Measurements from ENCODE around the gene CNTN6.

The CNTN6 gene

DNA sequence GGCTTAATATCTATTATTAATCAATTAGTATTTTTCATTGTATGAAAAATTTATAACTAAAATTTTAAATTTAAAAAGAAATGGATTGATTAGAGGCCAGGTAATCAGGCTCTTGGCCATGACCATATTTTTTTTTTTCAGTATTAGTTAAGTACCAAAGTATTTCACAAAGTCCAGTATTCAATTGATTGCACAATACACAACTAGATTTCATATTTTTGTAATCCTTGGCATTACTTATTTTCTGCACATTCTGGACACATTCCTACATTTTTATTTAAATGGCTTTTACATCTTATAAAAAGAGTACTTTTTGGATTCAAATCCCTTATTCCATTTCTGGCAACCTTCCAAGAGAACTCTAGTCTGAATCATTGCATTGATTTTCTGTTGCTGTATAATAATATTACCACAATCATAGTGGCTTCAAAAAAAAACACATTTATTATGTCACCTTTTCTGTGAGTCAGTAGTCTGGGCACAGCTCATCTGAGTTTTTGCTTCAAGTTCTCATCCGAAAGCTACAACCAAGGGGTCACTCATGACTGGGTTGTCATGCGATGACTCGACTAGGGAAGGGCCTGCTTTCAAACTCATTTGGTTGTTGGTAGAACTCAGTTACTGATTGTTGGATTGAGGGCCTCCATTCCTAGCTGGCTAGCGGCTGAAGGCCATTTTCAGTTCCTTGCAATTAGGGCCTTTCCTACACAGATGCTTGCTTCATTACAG lies 90.7 kb downstream of the CNTN6 start (continued):
- TF ChIP-seq, protein P1, sequence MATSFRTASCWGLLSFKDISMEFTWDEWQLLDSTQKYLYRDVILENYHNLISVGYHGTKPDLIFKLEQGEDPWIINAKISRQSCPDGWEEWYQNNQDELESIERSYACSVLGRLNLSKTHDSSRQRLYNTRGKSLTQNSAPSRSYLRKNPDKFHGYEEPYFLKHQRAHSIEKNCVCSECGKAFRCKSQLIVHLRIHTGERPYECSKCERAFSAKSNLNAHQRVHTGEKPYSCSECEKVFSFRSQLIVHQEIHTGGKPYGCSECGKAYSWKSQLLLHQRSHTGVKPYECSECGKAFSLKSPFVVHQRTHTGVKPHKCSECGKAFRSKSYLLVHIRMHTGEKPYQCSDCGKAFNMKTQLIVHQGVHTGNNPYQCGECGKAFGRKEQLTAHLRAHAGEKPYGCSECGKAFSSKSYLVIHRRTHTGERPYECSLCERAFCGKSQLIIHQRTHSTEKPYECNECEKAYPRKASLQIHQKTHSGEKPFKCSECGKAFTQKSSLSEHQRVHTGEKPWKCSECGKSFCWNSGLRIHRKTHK (tag by site-specific recombination; IDR thresholded peaks at IDR 0.05): no peak

GRCh38 chr3:1190569-1190968 lies 97.7 kb downstream of the CNTN6 start:
- no peak overlapping the region for H3K4me3 ChIP-seq (ENCODE audit: low read depth, low read length)
- H3K27ac ChIP-seq (ENCODE audit: extremely low read depth, low read depth, low read length): no peak overlapping the region
- H3K9me3 ChIP-seq (ENCODE audit: control insufficient read depth, insufficient read depth, low read depth, low read length): no peaks in the 10 kb centered on the region
- no peaks in the 10 kb centered on the region for H3K36me3 ChIP-seq (ENCODE audit: control insufficient read depth in 2 of 2, insufficient read depth in 1 of 2, low read length in 2 of 2)
- CTCF ChIA-PET: no interaction called here
- H3K4me1 ChIP-seq (ENCODE audit: control insufficient read depth, insufficient read depth, low read length): no peaks in the 10 kb centered on the region
- POLR2A ChIA-PET: no interaction called here
- TF ChIP-seq SP2 (tag by site-specific recombination; IDR thresholded peaks at IDR 0.05) (no peak), ZNF16 (tag by site-specific recombination; IDR thresholded peaks at IDR 0.05; ENCODE audit: low read depth) (no peak), ZNF555 (tag by site-specific recombination; conservative IDR thresholded peaks at IDR 0.05) (no peak), ZNF600 (tag by site-specific recombination; IDR thresholded peaks at IDR 0.05) (no peak), ZNF837 (tag by site-specific recombination; IDR thresholded peaks at IDR 0.05) (no peak), ZNF341 (tag by site-specific recombination; IDR thresholded peaks at IDR 0.05; ENCODE audit: low read depth) (no peak), ZNF571 (tag by site-specific recombination; IDR thresholded peaks at IDR 0.05) (no peak), ZNF23 (tag by site-specific recombination; IDR thresholded peaks at IDR 0.05; ENCODE audit: borderline replicate concordance) (no peak), ZNF580 (tag by site-specific recombination; IDR thresholded peaks at IDR 0.05) (no peak)

DNA sequence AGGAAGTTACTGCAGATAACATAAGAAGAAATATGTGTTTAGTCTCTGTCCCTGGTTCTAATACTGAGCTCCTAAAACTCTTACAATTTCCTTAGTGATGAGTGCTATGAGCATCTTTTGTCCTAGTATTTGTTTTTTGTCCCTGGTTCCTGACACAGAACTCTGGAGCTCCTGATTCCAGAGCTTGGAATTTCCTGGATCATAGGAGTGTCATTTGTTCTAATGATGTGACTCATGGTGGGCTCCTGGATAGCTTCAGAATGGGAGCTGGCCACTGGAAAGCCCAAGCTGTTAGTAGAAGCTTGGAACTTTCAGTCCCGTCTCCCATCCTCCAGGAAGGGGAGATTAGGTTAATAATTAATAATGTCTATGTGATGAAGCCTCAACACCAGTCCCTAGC lies 98.2 kb downstream of the CNTN6 start:
- Histone ChIP-seq H3K4me1 (ENCODE audit: control insufficient read depth, insufficient read depth, low read length) (no peaks in the 10 kb centered on the region), H3K36me3 (ENCODE audit: control insufficient read depth in 2 of 2, insufficient read depth in 1 of 2, low read length in 2 of 2) (no peaks in the 10 kb centered on the region), H3K4me3 (ENCODE audit: low read depth, low read length) (no peak overlapping the region), H3K27ac (ENCODE audit: extremely low read depth, low read depth, low read length) (no peak overlapping the region), H3K9me3 (ENCODE audit: control insufficient read depth, insufficient read depth, low read depth, low read length) (no peaks in the 10 kb centered on the region)
- POLR2A ChIA-PET: no interaction called here
- no peak for TF ChIP-seq ZNF2 (tag by site-specific recombination; IDR thresholded peaks at IDR 0.05)
- no peak for TF ChIP-seq KLF8 (tag by site-specific recombination; IDR thresholded peaks at IDR 0.05)
- no peak for TF ChIP-seq KLF9 (tag by site-specific recombination; IDR thresholded peaks at IDR 0.05; ENCODE audit: low read depth)
- no peak for TF ChIP-seq ZNF701 (tag by site-specific recombination; IDR thresholded peaks at IDR 0.05)
- no peak for TF ChIP-seq ZNF621 (tag by site-specific recombination; IDR thresholded peaks at IDR 0.05)
- no peak for TF ChIP-seq ZNF645 (tag by site-specific recombination; IDR thresholded peaks at IDR 0.05)
- no peak for TF ChIP-seq ZXDB (tag by site-specific recombination; IDR thresholded peaks at IDR 0.05)
- no peak for TF ChIP-seq ZFP3 (tag by site-specific recombination; IDR thresholded peaks at IDR 0.05; ENCODE audit: low read depth)
- no peak for TF ChIP-seq ZNF549 (tag by site-specific recombination; IDR thresholded peaks at IDR 0.05)
- no peak for TF ChIP-seq ZBTB21 (tag by site-specific recombination; IDR thresholded peaks at IDR 0.05)
- no peak for TF ChIP-seq ZNF302 (tag by site-specific recombination; IDR thresholded peaks at IDR 0.05; ENCODE audit: low read depth)
- CTCF ChIA-PET: no interaction called here

Data from HEK293 (cell line).